ENCODE results near the gene RHBDD3.
A peak's percentile ranks its signal among the peaks of the same experiment; 100 is the strongest.
"Not testable (repeated sequence)": the region's sequence is repeated elsewhere in the genome, so short reads cannot be mapped to it uniquely, and the experiment has no call there.

The RHBDD3 gene

GRCh38 chr22:29219881-29220670, 47.7 kb downstream of the RHBDD3 start:
- TF ChIP-seq CTCF (IDR thresholded peaks at IDR 0.05; ENCODE audit: insufficient read depth, low read depth, low read length, missing control alignments), result no peak

DNA sequence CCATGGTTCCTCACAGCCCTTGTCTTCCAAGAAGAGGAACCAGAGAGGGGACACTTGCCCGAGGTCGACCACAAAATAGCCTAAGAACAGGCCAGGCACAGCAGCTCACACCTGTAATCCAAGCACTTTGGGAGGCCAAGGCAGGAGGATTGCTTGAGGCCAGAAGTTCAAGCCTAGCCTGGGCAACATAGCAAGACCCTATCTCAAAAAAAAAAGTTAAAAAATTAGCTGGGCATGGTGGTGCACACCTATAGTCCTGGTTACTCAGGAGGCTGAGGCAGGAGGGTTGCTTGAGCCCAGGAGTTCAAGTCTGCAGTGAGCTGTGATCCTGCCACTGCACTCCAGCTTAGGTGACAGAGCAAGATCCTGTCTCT, 48.4 kb downstream of the RHBDD3 start:
- DNase-seq (ENCODE audit: low read depth); H3K4me3 ChIP-seq (ENCODE audit: low read depth, low read length): not testable (repeated sequence)

More at GRCh38 chr22:29219881-29220670, 47.7 kb downstream of the RHBDD3 start:
- no peak overlapping the region for H3K4me3 ChIP-seq (ENCODE audit: low read depth, low read length)
- no peak for DNase-seq (ENCODE audit: low read depth)

GRCh38 chr22:29218758-29219408, 48.9 kb downstream of the RHBDD3 start:
- TF ChIP-seq CTCF (IDR thresholded peaks at IDR 0.05; ENCODE audit: insufficient read depth, low read depth, low read length, missing control alignments), result no peak
- H3K4me3 ChIP-seq (ENCODE audit: low read depth, low read length), result no peak overlapping the region
- no peak for DNase-seq (ENCODE audit: low read depth)

DNA sequence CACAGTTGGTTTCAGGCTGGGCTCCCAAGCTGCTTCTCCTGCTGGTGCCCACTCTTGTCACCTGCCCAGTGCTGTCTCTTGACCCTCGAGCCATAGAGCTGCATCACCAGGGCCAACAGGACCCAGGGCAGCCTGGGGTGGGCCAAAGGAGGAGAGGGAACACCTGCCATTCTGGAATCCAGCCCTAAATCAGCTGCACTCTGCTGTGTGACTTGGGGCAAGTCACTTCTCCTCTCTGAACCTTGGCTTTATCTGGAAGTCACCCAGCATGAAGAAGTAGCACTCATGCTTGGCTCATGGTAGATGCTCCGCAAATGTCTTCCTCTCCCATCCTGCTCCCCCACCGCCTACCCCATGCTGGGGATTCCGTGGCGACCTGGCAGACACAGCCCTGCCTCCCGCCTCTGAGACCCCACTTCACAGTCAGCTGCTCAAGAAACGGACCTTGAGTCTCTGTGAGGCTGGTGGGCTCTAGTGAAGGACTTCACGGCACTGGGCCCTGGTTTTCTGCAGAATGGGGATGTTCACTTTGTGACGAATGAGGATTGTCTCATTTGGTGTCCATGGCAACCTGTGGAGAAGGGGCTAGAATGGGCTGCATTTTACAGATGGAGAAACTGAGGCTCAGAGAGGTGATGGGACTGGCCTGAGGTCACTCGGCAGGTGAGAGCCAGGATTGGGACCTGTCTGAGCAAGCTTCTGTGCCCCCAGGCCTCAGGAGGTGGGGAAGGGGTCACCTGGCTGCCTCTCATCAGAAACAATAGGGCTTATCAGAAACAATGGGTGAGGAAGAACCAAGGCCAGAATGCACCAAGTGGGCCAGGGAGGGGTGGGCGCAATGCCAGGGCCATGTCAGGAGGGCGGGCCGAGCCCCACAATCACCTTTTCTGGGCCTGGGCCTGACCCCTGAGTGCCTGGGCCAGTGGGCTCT, 49.7 kb downstream of the RHBDD3 start:
- TF ChIP-seq CTCF (IDR thresholded peaks at IDR 0.05; ENCODE audit: insufficient read depth, low read depth, low read length, missing control alignments), result no peak
- H3K4me3 ChIP-seq (ENCODE audit: low read depth, low read length), result no peak overlapping the region
- no peak for DNase-seq (ENCODE audit: low read depth)

DNA sequence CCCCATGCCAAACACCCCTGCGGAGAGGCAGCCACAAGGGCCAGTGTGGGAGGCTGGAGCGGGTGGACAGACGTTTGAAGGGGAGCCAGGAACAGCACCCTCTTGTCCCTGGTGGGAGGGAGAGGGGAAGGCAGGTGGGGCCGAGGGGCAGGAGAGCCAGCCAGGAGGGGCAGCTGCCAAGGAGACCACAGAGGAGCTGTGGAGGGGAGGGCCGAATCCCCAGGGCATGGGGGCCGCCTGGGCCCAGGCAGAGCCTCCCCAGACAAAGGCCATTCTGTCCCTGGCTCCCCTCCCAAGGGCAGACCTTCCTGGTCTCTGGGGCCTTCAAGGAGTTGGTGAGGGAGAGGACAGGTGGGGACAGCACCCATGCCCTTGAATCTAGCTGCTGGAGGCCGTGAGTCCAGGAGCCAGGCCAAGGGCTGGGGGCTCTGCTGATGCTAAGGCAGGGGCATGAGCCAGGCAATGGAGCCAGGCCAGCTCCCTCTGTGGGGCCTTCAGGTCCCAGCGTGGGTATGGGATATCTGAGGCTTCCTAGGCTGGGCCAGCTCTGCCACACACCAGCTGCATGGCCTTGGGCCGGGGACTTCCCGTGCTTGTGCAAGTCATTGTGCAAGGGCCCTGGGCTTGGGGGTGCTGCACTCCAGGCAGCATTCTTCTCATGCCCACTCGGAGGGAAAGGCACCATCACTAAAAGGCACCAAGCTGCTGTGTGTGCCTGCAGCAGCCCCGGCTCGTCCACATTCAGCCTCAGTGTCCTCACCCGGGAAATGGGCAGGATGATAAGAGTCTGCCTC, 50.7 kb downstream of the RHBDD3 start:
- no peak overlapping the region for H3K4me3 ChIP-seq (ENCODE audit: low read depth, low read length)
- no peak for TF ChIP-seq CTCF (IDR thresholded peaks at IDR 0.05; ENCODE audit: insufficient read depth, low read depth, low read length, missing control alignments)
- DNase-seq (ENCODE audit: low read depth), result peak; percentile 49

DNA sequence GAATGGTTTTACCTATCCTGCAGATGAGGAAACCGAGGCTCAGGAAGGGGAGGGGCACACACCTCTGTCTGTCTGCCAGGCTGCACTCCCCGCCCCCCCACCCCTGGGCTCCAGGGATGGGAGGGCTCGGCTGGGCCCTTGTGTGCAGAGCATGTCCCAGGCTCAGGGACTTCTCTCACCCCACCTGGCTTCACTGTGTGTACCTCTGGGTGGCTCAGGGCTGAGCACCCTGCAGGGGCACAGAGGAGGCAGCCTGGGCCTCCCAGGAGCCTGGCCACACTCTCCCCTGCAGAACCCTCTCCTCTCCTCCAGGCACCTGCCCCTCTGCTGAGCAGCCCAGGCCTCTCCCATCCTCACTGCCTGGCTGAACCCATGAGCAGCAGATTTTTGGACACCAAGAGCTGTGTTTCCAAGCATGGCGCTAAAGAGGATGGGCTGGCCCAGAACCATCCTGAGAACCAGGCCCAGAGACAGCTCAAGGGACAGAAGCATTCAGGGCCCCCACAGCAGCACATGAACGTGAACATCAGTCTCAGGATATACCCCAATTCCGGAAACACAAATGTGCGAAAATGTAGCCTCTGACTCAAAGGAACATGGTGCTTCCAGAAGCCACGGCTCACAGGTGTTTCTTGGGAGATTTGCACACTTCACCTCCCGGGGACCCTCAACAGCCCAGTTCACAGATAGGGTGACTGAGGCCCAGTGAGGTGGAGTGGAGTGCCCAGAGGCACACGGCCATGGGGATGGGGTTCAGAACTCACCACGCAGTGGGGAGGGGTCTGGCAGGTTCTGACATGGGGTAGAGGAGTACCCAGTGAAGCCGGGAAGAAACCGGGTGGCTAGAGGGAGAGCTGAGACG, 51.5 kb downstream of the RHBDD3 start:
- no peak overlapping the region for H3K4me3 ChIP-seq (ENCODE audit: low read depth, low read length)
- no peak for DNase-seq (ENCODE audit: low read depth)
- no peak for TF ChIP-seq CTCF (IDR thresholded peaks at IDR 0.05; ENCODE audit: insufficient read depth, low read depth, low read length, missing control alignments)

Data from GM12865 (cell line).